Measurements from ENCODE around the gene LIMA1. TPM values are rescaled to one million over a fixed set of nuclear protein-coding genes. Genes with fewer than 3 reads are reported as not detected.

The LIMA1 gene
- total and polyA plus RNA-seq, 2 donors (not counting 1 experiment from before 2014, with no cell fraction given): 1.3 to 2.1 TPM

DNA sequence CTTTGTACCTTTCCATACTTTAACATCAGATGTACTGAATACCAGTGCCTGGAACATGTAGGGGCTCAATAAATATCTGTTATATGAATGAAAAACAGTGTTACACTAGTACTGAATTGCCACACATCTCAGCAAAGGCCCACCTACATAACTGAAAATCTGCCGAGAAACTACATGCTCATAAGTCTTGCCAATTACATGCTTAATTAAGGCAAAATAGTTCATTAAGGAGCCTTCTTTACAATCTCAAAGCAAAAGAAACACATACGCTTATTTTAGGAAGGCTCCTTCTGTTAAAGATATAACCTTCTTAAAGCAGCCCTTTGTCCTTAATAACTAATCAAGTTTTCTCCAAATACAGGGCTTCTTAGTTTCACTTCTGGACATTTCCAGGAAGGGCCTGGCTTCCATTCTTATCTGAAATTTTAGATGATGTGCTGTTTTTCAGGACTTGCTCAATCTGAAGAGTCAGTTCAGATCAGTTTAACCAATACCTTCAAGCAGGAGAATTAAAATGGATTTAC, 11.5 kb downstream of the LIMA1 start:
- H3K27ac ChIP-seq (ENCODE audit: low read length in 2 of 2): no peak overlapping the region
- no peaks in the 10 kb centered on the region for H3K9me3 Mint-ChIP-seq (ENCODE audit: insufficient read depth)
- intact Hi-C loops (cut with micrococcal nuclease): no loop called here
- CTCF ChIA-PET: no interaction called here
- H3K4me3 ChIP-seq (ENCODE audit: control extremely low read depth in 1 of 5, extremely low read depth in 1 of 5, insufficient read depth in 1 of 5, low read depth in 2 of 5, low read length in 4 of 5): no peak overlapping the region
- no peak overlapping the region for H3K27ac Mint-ChIP-seq
- POLR2A ChIA-PET: no interaction called here
- no peaks in the 10 kb centered on the region for H3K36me3 ChIP-seq (replicated peaks in 1 of 2; ENCODE audit: control extremely low read depth in 1 of 2, control insufficient read depth in 1 of 2, extremely low read depth in 1 of 2, insufficient read depth in 2 of 2, low read length in 1 of 2)
- H3K9me3 ChIP-seq (ENCODE audit: control extremely low read depth in 1 of 3, control insufficient read depth in 2 of 3, insufficient read depth in 1 of 3, low read length in 2 of 3): no peaks in the 10 kb centered on the region
- H4K20me1 ChIP-seq (ENCODE audit: control insufficient read depth, insufficient read depth, low read length, poor library complexity, severe bottlenecking): no peaks in the 10 kb centered on the region
- H3K27me3 Mint-ChIP-seq: no peaks in the 10 kb centered on the region
- H3K4me3 Mint-ChIP-seq: no peak overlapping the region
- no peak overlapping the region for H2AFZ ChIP-seq (ENCODE audit: insufficient read depth, low read depth, low read length, poor library complexity, severe bottlenecking)
- 100% methylated on average over 1 of the region's 2 CpGs for WGBS (ENCODE audit: insufficient coverage)
- no peak overlapping the region for H3K4me2 ChIP-seq (replicated peaks; ENCODE audit: low read depth, low read length, poor library complexity, severe bottlenecking)
- no peak for DNase-seq
- no peak for TF ChIP-seq EZH2 (IDR thresholded peaks at IDR 0.05; ENCODE audit: borderline replicate concordance, insufficient read depth, low read depth, low read length, poor library complexity, severe bottlenecking)
- TF ChIP-seq, protein P1, sequence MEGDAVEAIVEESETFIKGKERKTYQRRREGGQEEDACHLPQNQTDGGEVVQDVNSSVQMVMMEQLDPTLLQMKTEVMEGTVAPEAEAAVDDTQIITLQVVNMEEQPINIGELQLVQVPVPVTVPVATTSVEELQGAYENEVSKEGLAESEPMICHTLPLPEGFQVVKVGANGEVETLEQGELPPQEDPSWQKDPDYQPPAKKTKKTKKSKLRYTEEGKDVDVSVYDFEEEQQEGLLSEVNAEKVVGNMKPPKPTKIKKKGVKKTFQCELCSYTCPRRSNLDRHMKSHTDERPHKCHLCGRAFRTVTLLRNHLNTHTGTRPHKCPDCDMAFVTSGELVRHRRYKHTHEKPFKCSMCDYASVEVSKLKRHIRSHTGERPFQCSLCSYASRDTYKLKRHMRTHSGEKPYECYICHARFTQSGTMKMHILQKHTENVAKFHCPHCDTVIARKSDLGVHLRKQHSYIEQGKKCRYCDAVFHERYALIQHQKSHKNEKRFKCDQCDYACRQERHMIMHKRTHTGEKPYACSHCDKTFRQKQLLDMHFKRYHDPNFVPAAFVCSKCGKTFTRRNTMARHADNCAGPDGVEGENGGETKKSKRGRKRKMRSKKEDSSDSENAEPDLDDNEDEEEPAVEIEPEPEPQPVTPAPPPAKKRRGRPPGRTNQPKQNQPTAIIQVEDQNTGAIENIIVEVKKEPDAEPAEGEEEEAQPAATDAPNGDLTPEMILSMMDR (IDR thresholded peaks at IDR 0.05): no peak
- no peaks in the 10 kb centered on the region for H3K79me2 ChIP-seq (ENCODE audit: control insufficient read depth, insufficient read depth, low read length)
- no peaks in the 10 kb centered on the region for H3K4me1 Mint-ChIP-seq
- no peak overlapping the region for H3K9ac ChIP-seq (ENCODE audit: low read length)
- ATAC-seq (ENCODE audit: low read depth): no peak
- H3K27me3 ChIP-seq (replicated peaks in 1 of 4; ENCODE audit: control extremely low read depth in 1 of 4, control insufficient read depth in 3 of 4, insufficient read depth in 4 of 4, low read length in 3 of 4): no peaks in the 10 kb centered on the region
- H3K4me1 ChIP-seq (ENCODE audit: control insufficient read depth in 2 of 2, insufficient read depth in 2 of 2, low read length in 2 of 2): no peaks in the 10 kb centered on the region

DNA sequence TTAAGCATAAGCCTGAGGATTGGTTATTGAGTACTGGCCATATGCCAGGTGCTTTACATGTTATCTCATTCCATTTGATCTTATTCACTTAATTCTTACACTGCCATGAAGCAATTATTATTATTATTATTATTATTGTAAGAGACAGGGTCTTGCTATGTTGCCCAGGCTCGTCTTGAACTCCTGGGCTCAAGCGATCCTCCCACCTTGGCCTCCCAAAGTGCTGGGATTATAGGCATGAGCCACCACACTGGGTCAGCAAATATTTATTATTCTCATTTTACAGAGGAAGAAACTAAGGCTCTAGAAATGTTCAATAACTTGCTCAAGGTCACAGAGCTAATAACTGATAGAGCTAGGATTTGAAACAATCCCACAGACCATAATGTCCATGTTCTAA, 14.8 kb downstream of the LIMA1 start:
- no peak overlapping the region for H3K9ac ChIP-seq (ENCODE audit: low read length)
- TF ChIP-seq, protein P1 (IDR thresholded peaks at IDR 0.05): no peak
- no peak for TF ChIP-seq EZH2 (IDR thresholded peaks at IDR 0.05; ENCODE audit: borderline replicate concordance, insufficient read depth, low read depth, low read length, poor library complexity, severe bottlenecking)
- Mint-ChIP-seq H3K9me3 (ENCODE audit: insufficient read depth) (no peaks in the 10 kb centered on the region), H3K27ac (no peak overlapping the region), H3K27me3 (peaks cover 3% of the 10 kb centered on the region), H3K4me1 (no peaks in the 10 kb centered on the region), H3K4me3 (no peak overlapping the region)
- intact Hi-C loops (cut with micrococcal nuclease): no loop called here
- no peaks in the 10 kb centered on the region for H4K20me1 ChIP-seq (ENCODE audit: control insufficient read depth, insufficient read depth, low read length, poor library complexity, severe bottlenecking)
- no peaks in the 10 kb centered on the region for H3K4me1 ChIP-seq (ENCODE audit: control insufficient read depth in 2 of 2, insufficient read depth in 2 of 2, low read length in 2 of 2)
- no peak overlapping the region for H3K27ac ChIP-seq (ENCODE audit: low read length in 2 of 2)
- H3K4me3 ChIP-seq (ENCODE audit: control extremely low read depth in 1 of 5, extremely low read depth in 1 of 5, insufficient read depth in 1 of 5, low read depth in 2 of 5, low read length in 4 of 5): no peak overlapping the region
- ChIA-PET CTCF (no interaction called here), POLR2A (no interaction called here)
- ATAC-seq (ENCODE audit: low read depth) (no peak), DNase-seq (no peak)
- no peak overlapping the region for H3K4me2 ChIP-seq (replicated peaks; ENCODE audit: low read depth, low read length, poor library complexity, severe bottlenecking)
- no peaks in the 10 kb centered on the region for H3K9me3 ChIP-seq (ENCODE audit: control extremely low read depth in 1 of 3, control insufficient read depth in 2 of 3, insufficient read depth in 1 of 3, low read length in 2 of 3)
- H3K27me3 ChIP-seq (replicated peaks in 1 of 4; ENCODE audit: control extremely low read depth in 1 of 4, control insufficient read depth in 3 of 4, insufficient read depth in 4 of 4, low read length in 3 of 4): no peaks in the 10 kb centered on the region
- no peaks in the 10 kb centered on the region for H3K36me3 ChIP-seq (replicated peaks in 1 of 2; ENCODE audit: control extremely low read depth in 1 of 2, control insufficient read depth in 1 of 2, extremely low read depth in 1 of 2, insufficient read depth in 2 of 2, low read length in 1 of 2)
- no peaks in the 10 kb centered on the region for H3K79me2 ChIP-seq (ENCODE audit: control insufficient read depth, insufficient read depth, low read length)
- no peak overlapping the region for H2AFZ ChIP-seq (ENCODE audit: insufficient read depth, low read depth, low read length, poor library complexity, severe bottlenecking)
- WGBS (ENCODE audit: insufficient coverage): no CpG with 5 or more reads among the region's 2 CpGs
